HG02759 (cell line): ENCODE data around the gene SUMF1.

Source experiments
- ATAC-seq: cut with Tn5 transposase; IDR thresholded peaks from one replicate; pipeline ENCODE4 v1.9.1; 2021; ENCODE audit warnings: mild to moderate bottlenecking, moderate library complexity; ENCODE audit not compliant: unreplicated experiment

Gene SUMF1

DNA sequence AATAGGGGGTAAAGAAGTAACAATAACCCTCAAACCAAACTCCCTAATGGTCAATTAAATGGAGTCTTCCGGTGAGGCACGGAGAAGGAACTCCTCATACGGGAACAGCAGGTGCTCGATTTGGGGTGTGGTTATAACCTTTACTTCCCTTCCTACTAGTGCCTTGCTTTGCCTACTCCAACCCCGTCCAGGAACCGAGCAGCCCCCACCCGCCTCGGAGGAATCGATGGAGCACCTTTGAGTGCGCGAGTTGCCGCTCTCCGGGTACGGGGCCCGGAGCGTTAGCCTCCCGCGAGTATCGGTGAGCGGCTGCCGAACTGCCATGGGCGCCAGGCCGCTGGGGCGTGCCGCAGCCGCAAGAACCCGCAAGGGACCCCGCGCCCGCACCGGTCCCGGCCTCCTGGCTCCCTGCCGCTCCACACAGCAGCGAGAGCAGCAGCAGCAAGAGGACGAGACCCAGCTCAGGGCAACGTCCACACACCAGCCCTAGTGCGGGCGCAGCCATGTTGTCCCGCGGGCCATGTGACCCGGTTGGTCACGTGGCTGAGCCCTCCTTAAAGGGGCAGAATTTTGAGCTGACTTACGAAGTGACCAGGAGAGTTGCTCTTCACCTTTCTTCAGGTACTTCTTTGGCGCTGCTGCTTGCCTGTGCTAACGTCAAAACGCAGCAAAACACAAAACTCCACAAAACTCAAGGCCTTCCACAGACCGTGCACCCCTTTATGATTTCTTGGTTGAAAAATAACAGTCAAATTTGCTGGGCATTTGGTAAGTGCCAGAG, at the start of gene SUMF1:
TSS of gene SUMF1 (minus strand) at position 529 of the 781 bp plus-strand sequence. CDS start at position 505, 24 bp downstream.
- peak; percentile 100 for ATAC-seq

- ATAC-seq: no peak
These were observed 49.0 kb upstream of the SUMF1 start for GRCh38 chr3:4515916-4516579.

DNA sequence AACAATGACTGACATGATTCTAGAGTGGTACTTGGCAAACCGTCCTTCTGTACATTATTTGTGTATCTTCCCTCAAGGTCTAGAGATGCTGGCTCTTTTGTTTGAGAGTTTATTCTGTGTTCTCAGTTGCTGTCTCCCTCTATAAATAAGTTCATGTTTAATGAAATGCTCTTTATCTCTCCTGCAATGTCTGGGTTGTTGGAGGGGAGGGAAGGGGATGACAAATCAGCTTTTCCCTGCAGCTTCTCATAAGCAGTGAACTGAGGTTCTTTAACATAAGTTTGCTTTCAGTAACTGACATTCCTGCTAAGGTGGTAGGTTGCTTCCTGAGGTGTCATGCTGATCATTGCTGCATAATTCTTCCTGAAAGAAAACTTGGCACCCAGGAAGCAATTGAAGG, 47.8 kb upstream of the SUMF1 start:
- no peak for ATAC-seq

DNA sequence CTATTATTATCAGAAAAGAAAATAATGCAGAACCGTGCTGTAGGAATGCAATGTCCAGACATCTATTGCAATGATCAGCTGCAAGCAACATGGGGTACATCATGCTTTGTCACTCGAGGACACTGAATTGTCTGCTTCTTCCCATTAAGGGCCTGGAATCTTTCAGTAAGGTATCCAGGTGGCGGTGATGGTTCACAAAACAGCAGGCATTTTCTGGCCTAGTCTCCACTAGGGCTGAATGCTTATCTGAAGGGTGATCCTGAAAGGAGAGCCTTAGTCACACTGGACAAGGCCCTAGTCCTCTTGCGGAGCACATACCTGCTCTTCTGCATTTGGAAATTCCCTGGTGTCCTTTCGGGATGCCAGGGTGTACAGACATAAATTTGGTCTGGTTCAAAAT, 47.3 kb upstream of the SUMF1 start:
- no peak for ATAC-seq

- ATAC-seq: no peak
These were observed 46.0 kb upstream of the SUMF1 start for GRCh38 chr3:4512895-4513616.

- ATAC-seq: no peak
These were observed 44.6 kb upstream of the SUMF1 start for GRCh38 chr3:4511491-4512262.

DNA sequence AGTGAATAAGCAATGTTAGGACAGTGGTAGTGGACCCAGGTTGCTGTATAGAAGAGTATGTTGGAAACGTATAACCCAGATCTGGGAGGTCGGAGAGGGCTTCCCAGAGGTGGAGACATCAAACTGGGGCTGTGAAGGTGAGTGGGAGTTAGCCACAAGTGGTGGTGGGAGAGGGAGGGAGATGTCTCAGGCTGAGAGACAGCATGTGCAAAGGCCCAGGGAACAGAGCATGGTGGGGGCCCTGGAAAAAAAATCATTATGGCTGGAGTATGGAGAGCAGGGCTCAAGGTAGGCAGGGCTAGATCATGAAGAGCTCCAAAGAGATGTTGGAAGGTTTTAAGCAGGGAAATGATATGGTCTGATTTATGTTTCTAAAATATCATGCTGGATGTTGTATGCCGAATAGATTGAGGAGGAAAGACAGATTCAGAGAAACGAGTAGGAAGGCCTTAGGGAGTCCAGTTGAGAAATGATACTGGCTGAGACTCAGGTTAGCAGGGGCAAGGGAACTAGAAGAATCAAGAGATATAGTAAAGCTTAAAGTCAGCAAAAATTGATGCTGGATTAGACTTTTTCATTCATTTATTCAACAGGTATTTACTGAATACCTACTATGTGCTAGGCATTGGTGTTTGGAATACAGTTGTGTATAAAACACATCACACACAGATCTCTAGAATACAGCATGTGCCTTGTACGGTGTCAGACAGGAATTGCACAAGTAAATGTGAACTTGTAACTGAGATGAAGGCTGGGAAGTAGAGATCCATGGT, 43.1 kb upstream of the SUMF1 start:
- ATAC-seq: no peak

GRCh38 chr3:4509043-4509442, 42.0 kb upstream of the SUMF1 start:
- ATAC-seq: no peak

DNA sequence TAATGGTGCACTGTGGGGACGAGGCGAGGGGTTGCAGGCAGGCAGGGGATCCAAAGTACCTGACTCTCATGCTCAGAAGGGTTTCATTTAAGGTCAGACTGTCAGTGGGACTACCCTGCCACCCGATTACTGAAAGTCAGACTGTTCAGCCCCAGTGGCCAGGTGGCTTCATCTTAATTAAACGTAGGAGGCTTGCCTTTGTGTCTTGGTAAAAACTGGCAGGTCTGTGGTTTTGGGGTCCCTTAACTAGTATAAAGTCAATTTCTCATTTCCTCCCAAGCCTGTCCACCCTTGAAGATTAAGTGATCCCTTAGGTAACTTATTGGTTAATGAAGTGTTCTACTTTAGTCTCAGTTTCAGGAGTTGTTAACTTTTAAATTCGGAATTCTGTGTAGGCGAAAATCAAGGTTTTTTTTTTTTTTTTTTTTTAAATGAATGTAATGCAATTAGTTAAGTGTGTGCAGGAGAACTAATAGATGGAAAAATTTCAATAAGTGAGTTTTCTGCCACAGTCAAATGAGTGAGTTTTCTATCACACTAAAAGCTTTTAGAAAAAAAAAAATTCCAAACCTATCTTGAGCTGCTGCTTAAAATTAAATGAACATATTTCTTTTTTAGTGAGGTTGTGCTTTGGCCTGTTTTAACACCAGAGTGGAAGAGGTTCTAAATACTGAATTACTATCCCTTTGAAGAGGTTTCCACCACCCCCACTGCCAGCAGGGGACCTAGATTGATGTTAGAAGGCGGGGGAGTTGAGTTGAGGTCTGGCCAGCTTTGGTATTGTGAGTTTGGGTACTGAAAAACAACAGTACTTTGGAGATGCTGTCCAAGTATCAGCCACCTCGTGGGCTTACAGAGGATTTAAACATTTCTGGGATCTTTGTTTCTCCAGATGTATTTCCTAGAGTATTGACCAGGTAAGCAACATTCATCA, 41.2 kb upstream of the SUMF1 start:
- ATAC-seq: peak; percentile 80

DNA sequence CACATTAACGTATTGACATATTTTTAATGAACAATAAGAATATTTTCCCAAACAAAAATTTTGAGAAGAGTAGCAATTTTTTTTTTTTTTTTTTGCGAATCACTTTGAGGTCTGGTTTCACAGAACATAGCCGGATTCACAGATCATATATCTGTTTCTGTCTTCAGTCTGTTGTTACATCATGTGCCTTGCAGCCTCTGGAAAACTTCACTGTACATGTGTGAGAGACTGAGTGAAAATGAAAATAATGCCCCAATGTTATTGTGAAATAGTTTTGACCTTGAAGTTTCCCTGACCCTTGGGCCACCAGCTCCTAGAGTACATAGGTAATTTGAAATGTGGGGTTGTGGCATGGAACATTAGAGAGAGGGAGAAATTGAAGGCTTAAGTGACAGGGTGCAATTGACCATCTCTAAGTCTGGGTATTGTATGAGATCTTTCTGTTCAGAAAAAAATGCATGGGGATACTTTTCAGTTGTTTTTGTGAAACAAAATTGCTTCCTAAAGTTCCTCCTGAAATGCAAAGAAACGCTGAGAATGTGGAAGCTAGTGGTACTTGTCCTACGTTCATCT, 40.0 kb upstream of the SUMF1 start:
- ATAC-seq: peak; percentile 16

GRCh38 chr3:4506559-4507023, 39.5 kb upstream of the SUMF1 start:
- no peak for ATAC-seq

- ATAC-seq: no peak
These were observed 38.9 kb upstream of the SUMF1 start for GRCh38 chr3:4505688-4506558.

- ATAC-seq: no peak
These were observed 37.5 kb upstream of the SUMF1 start for GRCh38 chr3:4504340-4505261.

GRCh38 chr3:4503050-4503449, 36.0 kb upstream of the SUMF1 start:
- peak; percentile 55 for ATAC-seq

DNA sequence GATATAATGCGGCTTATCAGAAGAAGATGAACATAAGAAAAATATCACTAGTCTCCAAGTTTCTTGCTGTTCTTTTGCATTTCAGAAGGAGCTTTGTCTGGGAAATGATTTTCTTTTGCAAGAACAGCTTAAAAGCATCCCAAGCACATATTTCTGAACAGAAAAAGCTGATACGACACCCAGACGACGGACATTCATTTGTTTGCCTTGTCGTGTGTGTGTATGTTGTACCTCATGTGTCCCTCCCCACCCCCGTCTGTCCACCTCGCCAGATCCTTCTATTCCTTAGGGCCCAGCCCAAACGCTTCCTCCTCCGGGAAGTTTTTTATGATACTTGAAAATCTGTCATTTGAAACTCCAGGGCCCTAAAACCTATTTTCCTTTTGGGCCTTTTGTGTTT, 34.9 kb upstream of the SUMF1 start:
- ATAC-seq: no peak

- ATAC-seq: no peak
These were observed 34.4 kb upstream of the SUMF1 start for GRCh38 chr3:4501437-4501836.

DNA sequence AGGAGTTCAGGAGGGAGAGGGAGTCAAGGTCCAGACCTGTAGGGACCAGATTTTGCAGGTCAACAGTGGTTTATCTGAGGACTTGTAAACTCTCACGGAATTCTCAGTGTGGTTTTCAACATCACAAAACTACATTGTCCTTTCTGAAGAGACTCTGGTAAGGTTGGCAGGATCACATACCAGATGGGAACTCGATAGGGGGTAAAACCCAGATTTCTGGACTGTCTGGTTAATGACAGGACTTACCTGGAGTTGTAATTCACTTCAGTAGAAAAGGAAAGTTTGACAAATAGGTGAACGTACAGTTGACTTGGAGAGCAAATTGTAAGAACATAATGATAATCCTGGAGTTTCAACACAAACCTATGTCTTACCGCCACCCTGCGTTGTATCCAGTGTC, 31.4 kb upstream of the SUMF1 start:
- ATAC-seq: no peak
